ENCODE data around the gene EPHA3. TPM values are rescaled to one million over a fixed set of nuclear protein-coding genes. Genes with fewer than 3 reads are reported as not detected.

EPHA3 gene
- total RNA-seq, 1 experiment from 2014 or later = not detected

- no peak for DNase-seq (ENCODE audit: low read depth)
Measured at GRCh38 chr3:89227634-89228033, 120.2 kb downstream of the EPHA3 start.

- DNase-seq (ENCODE audit: low read depth) = no peak
Measured at GRCh38 chr3:89232155-89232554, 124.7 kb downstream of the EPHA3 start.

GRCh38 chr3:89234620-89235019 is 127.2 kb downstream of the EPHA3 start:
- no peak for DNase-seq (ENCODE audit: low read depth)

GRCh38 chr3:89238846-89239245 is 131.4 kb downstream of the EPHA3 start:
- no peak for DNase-seq (ENCODE audit: low read depth)

- DNase-seq (ENCODE audit: low read depth) = no peak
Measured at GRCh38 chr3:89239774-89240173, 132.4 kb downstream of the EPHA3 start.

GRCh38 chr3:89245612-89246011 is 138.2 kb downstream of the EPHA3 start:
- no peak for DNase-seq (ENCODE audit: low read depth)

GRCh38 chr3:89246326-89246725 is 138.9 kb downstream of the EPHA3 start:
- DNase-seq (ENCODE audit: low read depth) = no peak

GRCh38 chr3:89250742-89251141 is 143.3 kb downstream of the EPHA3 start:
- no peak for DNase-seq (ENCODE audit: low read depth)

GRCh38 chr3:89252016-89252415 is 144.6 kb downstream of the EPHA3 start:
- DNase-seq (ENCODE audit: low read depth) = no peak

GRCh38 chr3:89252860-89253259 is 145.4 kb downstream of the EPHA3 start:
- no peak for DNase-seq (ENCODE audit: low read depth)

- DNase-seq (ENCODE audit: low read depth) = no peak
Measured at GRCh38 chr3:89256395-89256794, 149.0 kb downstream of the EPHA3 start.

- no peak for DNase-seq (ENCODE audit: low read depth)
Measured at GRCh38 chr3:89256882-89257281, 149.5 kb downstream of the EPHA3 start.

- DNase-seq (ENCODE audit: low read depth) = no peak
Measured at GRCh38 chr3:89260721-89261120, 153.3 kb downstream of the EPHA3 start.

GRCh38 chr3:89261673-89262072 is 154.3 kb downstream of the EPHA3 start:
- no peak for DNase-seq (ENCODE audit: low read depth)

GRCh38 chr3:89262309-89262929 is 155.0 kb downstream of the EPHA3 start:
- DNase-seq (ENCODE audit: low read depth) = no peak

GRCh38 chr3:89264037-89264560 is 156.7 kb downstream of the EPHA3 start:
- DNase-seq (ENCODE audit: low read depth) = no peak

GRCh38 chr3:89266074-89266473 is 158.7 kb downstream of the EPHA3 start:
- DNase-seq (ENCODE audit: low read depth) = no peak

- no peak for DNase-seq (ENCODE audit: low read depth)
Measured at GRCh38 chr3:89268059-89268458, 160.6 kb downstream of the EPHA3 start.

- no peak for DNase-seq (ENCODE audit: low read depth)
Measured at GRCh38 chr3:89270201-89270600, 162.8 kb downstream of the EPHA3 start.

- DNase-seq (ENCODE audit: low read depth) = no peak
Measured at GRCh38 chr3:89275001-89275400, 167.6 kb downstream of the EPHA3 start.

- DNase-seq (ENCODE audit: low read depth) = no peak
Measured at GRCh38 chr3:89276116-89276515, 168.7 kb downstream of the EPHA3 start.

- DNase-seq (ENCODE audit: low read depth) = no peak
Measured at GRCh38 chr3:89278302-89279025, 171.0 kb downstream of the EPHA3 start.

GRCh38 chr3:89280301-89280700 is 172.9 kb downstream of the EPHA3 start:
- no peak for DNase-seq (ENCODE audit: low read depth)
